Ishikawa (cell line): ENCODE data around the gene ARSK.

ENCODE experiments used
- CEBPB ChIP-seq: IDR thresholded peaks from 2 replicates; pipeline ENCODE4 v1.6.1; 2012
- CREB1 ChIP-seq: IDR thresholded peaks from 2 replicates; pipeline ENCODE4 v1.6.1; 2012; ENCODE audit warnings: low read depth
- EGR1 ChIP-seq: IDR thresholded peaks from 2 replicates; pipeline ENCODE4 v1.6.1; 2012
- EP300 ChIP-seq: IDR thresholded peaks from 2 replicates; pipeline ENCODE4 v1.6.1; 2012; ENCODE audit warnings: borderline replicate concordance
- FOXM1 ChIP-seq: IDR thresholded peaks from 2 replicates; pipeline ENCODE4 v1.6.1; 2012; ENCODE audit warnings: low read depth, borderline replicate concordance
- MAX ChIP-seq: IDR thresholded peaks from 2 replicates; pipeline ENCODE4 v1.6.1; 2012
- NFIC ChIP-seq: IDR thresholded peaks from 2 replicates; pipeline ENCODE4 v1.6.1; 2012
- RAD21 ChIP-seq: IDR thresholded peaks from 2 replicates; pipeline ENCODE4 v1.6.1; 2012; ENCODE audit warnings: low read depth
- REST ChIP-seq: IDR thresholded peaks from 2 replicates; pipeline ENCODE4 v1.6.1; 2012; ENCODE audit warnings: low read depth, mild to moderate bottlenecking
- TAF1 ChIP-seq: IDR thresholded peaks from 2 replicates; pipeline ENCODE4 v1.6.1; 2012; ENCODE audit warnings: low read depth, mild to moderate bottlenecking
- TCF12 ChIP-seq: IDR thresholded peaks from 2 replicates; pipeline ENCODE4 v1.6.1; 2012; ENCODE audit warnings: low read depth
- TEAD4 ChIP-seq: IDR thresholded peaks from 2 replicates; pipeline ENCODE4 v1.6.1; 2012
- USF1 ChIP-seq: IDR thresholded peaks from 2 replicates; pipeline ENCODE4 v1.6.1; 2012
- YY1 ChIP-seq: IDR thresholded peaks from 2 replicates; pipeline ENCODE4 v1.6.1; 2012; ENCODE audit warnings: low read depth
- ZBTB7A ChIP-seq: IDR thresholded peaks from 2 replicates; pipeline ENCODE4 v1.6.1; 2012; ENCODE audit warnings: low read depth

ARSK gene

GRCh38 chr5:95631991-95632675 is 77.2 kb downstream of the ARSK start:
- no peak for TF ChIP-seq USF1
- no peak for TF ChIP-seq CREB1
- TF ChIP-seq YY1, result no peak
- no peak for TF ChIP-seq TCF12
- no peak for TF ChIP-seq EGR1
- TF ChIP-seq REST, result no peak
- no peak for TF ChIP-seq TEAD4
- no peak for TF ChIP-seq NFIC
- no peak for TF ChIP-seq MAX
- TF ChIP-seq CEBPB, result no peak

- TF ChIP-seq USF1 (no peak), CEBPB (no peak), TAF1 (no peak), RAD21 (no peak), REST (no peak), EGR1 (no peak), YY1 (no peak), NFIC (no peak), EP300 (no peak), CREB1 (no peak), ZBTB7A (no peak), TCF12 (no peak), MAX (no peak)
Measured at GRCh38 chr5:95633671-95634070, 78.8 kb downstream of the ARSK start.

GRCh38 chr5:95634081-95634480 is 79.2 kb downstream of the ARSK start:
- TF ChIP-seq EGR1 (no peak), USF1 (no peak), REST (no peak), MAX (no peak), RAD21 (no peak), TCF12 (no peak), TAF1 (no peak), EP300 (no peak), CREB1 (no peak), YY1 (no peak), NFIC (no peak), CEBPB (no peak), FOXM1 (no peak), TEAD4 (no peak), ZBTB7A (no peak)

- no peak for TF ChIP-seq USF1
Measured at GRCh38 chr5:95638632-95639031, 83.7 kb downstream of the ARSK start.
